GM10266 (cell line): ENCODE measurements around the gene PARD3.

Experiments
- DNase-seq: peaks from one replicate; pipeline ENCODE4 v3.0.0; 2012; ENCODE audit errors: extremely low spot score
- TF ChIP-seq, protein P1 (sequence below): IDR thresholded peaks from 2 replicates; pipeline ENCODE4 v1.5.1; 2012; ENCODE audit warnings: mild to moderate bottlenecking, low read depth; ENCODE audit not compliant: control insufficient read depth, insufficient read depth; ENCODE audit errors: missing control alignments

The PARD3 gene

GRCh38 chr10:34543716-34544115 is 271.4 kb downstream of the PARD3 start:
- TF ChIP-seq, protein P1, sequence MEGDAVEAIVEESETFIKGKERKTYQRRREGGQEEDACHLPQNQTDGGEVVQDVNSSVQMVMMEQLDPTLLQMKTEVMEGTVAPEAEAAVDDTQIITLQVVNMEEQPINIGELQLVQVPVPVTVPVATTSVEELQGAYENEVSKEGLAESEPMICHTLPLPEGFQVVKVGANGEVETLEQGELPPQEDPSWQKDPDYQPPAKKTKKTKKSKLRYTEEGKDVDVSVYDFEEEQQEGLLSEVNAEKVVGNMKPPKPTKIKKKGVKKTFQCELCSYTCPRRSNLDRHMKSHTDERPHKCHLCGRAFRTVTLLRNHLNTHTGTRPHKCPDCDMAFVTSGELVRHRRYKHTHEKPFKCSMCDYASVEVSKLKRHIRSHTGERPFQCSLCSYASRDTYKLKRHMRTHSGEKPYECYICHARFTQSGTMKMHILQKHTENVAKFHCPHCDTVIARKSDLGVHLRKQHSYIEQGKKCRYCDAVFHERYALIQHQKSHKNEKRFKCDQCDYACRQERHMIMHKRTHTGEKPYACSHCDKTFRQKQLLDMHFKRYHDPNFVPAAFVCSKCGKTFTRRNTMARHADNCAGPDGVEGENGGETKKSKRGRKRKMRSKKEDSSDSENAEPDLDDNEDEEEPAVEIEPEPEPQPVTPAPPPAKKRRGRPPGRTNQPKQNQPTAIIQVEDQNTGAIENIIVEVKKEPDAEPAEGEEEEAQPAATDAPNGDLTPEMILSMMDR, result no peak

DNA sequence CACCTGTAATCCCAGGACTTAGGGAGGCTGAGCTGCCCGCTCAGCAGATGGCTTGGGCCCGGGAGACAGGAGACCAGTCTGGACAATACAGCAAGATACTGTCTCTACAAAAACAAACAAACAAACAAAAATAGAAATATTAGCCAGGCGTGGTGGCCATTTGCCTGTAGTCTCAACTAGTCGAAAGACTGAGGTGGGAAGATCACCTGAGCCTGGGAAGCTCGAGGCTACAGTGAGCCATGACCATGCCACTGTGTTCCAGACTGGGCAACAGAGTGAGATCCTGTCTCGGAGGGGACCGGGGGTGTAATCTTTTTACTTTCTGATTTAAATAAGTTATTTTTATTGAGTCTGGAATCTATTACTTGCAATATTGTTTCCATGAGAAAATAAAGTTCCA is 274.6 kb downstream of the PARD3 start:
- no peak for DNase-seq
- TF ChIP-seq, protein P1, result no peak

More at GRCh38 chr10:34543716-34544115, 271.4 kb downstream of the PARD3 start:
- DNase-seq, result no peak

- TF ChIP-seq, protein P1, result no peak
- no peak for DNase-seq
These were observed 275.4 kb downstream of the PARD3 start for GRCh38 chr10:34539533-34540315.

DNA sequence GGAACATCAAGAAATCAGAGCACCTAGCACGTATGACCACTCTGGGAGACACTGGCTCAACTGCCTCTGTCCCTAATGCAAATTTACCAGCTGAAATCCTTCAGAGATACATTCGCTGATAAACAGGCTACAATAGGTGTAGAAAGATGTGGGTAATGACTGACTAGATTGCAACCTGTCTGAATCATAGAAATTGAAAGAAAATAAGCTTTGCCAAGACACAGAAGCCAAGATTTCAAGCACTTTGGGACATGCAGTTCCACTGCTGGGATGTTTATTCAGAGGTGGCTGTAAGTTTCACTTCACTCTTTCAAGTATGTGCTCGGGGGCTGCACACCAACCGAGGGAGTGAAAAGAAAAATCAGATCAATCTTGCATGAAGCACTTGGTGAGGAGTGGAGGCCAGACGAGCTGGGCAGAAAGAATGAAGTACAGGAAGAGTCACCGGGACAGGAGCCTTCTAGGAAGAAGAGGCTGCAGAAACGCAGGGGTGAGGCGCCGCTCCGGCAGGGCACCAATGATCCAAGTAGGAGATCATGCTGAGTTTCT is 276.7 kb downstream of the PARD3 start:
- TF ChIP-seq, protein P1, result no peak
- DNase-seq, result no peak

GRCh38 chr10:34537629-34538231 is 277.4 kb downstream of the PARD3 start:
- TF ChIP-seq, protein P1, result no peak
- peak; percentile 45 for DNase-seq

DNA sequence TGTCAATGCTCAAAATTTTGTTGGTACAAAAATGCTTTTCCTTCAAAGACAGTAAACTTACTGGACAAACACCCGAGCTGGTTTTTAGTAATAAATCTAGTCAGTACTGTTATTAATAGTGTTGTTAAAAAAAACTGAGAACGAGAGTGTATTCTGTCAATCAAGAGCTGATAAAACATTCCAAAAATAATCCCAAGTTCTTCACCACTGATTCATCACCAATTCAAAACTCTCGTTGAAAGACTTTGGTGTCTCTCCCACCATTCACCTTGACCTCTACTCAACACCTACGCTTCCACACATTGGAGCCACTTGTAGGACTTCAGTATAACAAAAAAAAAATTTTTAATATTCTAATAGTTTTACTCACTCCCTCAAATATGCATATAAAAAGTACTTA is 279.2 kb downstream of the PARD3 start:
- TF ChIP-seq, protein P1, result no peak
- no peak for DNase-seq

DNA sequence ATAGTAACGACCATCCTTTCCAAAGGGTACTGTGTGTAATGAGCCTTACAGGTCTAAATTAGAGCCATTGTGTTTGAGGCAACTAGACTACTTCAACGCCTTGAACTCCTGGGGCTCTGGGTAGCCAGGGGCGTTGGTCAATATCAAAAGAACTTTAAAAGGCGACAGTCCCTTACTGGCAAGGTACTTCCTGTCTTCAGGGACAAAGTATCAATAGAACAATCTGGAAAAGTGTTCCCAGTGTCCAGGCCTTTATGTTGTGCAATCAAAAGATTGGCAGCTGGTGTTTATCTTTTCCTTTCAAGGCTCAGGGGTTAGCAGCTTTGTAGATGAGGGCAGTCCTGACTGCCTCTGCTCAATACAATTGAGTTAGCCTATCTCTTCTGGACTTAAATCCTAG is 284.3 kb downstream of the PARD3 start:
- TF ChIP-seq, protein P1, result no peak
- no peak for DNase-seq
